ENCODE results near the gene CYCS. TPM values are rescaled to one million over a fixed set of nuclear protein-coding genes. Genes with fewer than 3 reads are reported as not detected.

Gene CYCS
- total RNA-seq, 3 donors from 2014 or later (not counting 1 experiment from before 2014, with no cell fraction given) = 124 to 197 (median 167) TPM

DNA sequence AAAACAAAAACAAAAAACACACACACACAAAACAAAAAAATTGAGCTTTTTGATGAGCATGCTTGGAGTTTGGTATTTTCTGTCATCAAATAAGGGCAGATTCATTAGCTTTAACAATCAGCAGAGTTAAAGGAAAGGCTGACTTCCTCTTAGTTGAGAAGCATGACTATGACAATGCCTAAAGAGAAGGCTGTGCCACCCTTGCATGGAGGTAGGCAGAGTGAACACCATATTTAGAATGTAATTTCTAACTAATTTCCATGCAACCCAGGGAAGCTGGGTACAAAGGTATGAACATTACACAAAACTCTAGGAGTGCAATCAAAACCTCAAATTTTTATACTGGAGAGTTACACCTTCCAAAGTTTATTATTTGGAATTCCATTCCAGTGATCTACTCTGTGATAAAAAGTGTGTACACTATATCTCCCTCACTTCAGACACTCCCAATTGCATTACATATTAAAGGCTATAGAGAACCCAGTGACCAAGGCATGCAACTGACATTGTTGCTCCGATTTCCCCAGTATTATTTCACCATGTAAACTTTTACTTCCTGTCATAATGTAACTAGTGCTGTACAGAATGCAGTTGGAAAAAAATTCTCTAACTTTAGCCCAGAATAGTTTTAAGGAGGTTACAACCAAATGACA is 9.4 kb upstream of the CYCS start:
- no peaks in the 10 kb centered on the region for H3K4me1 ChIP-seq (ENCODE audit: control insufficient read depth, insufficient read depth, low read length)
- no peak overlapping the region for H3K4me3 ChIP-seq (ENCODE audit: low read length)
- Mint-ChIP-seq H3K36me3 (peaks cover 10% of the 10 kb centered on the region), H3K4me1 (peaks cover 6 to 9% of the 10 kb centered on the region in 2 donors), H3K9me3 (no peaks in the 10 kb centered on the region), H3K4me3 (no peak overlapping the region), H3K27me3 (ENCODE audit: low read depth in 2 of 2) (no peaks in the 10 kb centered on the region), H3K27ac (no peak overlapping the region)
- DNase-seq (no peak), ATAC-seq (no peak)
- H3K27ac ChIP-seq (ENCODE audit: low read length) = no peak overlapping the region
- H3K9me3 ChIP-seq (ENCODE audit: control insufficient read depth, insufficient read depth, low read length) = no peaks in the 10 kb centered on the region
- 80% methylated on average over 1 of the region's 1 CpG for WGBS (ENCODE audit: insufficient coverage)
- H3K27me3 ChIP-seq (ENCODE audit: control insufficient read depth, insufficient read depth, low read length) = no peaks in the 10 kb centered on the region
- intact Hi-C loops (cut with micrococcal nuclease) = no loop called here
- TF ChIP-seq, protein P1, sequence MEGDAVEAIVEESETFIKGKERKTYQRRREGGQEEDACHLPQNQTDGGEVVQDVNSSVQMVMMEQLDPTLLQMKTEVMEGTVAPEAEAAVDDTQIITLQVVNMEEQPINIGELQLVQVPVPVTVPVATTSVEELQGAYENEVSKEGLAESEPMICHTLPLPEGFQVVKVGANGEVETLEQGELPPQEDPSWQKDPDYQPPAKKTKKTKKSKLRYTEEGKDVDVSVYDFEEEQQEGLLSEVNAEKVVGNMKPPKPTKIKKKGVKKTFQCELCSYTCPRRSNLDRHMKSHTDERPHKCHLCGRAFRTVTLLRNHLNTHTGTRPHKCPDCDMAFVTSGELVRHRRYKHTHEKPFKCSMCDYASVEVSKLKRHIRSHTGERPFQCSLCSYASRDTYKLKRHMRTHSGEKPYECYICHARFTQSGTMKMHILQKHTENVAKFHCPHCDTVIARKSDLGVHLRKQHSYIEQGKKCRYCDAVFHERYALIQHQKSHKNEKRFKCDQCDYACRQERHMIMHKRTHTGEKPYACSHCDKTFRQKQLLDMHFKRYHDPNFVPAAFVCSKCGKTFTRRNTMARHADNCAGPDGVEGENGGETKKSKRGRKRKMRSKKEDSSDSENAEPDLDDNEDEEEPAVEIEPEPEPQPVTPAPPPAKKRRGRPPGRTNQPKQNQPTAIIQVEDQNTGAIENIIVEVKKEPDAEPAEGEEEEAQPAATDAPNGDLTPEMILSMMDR (IDR thresholded peaks at IDR 0.05) = no peak
- H3K36me3 ChIP-seq (ENCODE audit: control insufficient read depth, insufficient read depth, low read length) = peaks cover 6% of the 10 kb centered on the region

DNA sequence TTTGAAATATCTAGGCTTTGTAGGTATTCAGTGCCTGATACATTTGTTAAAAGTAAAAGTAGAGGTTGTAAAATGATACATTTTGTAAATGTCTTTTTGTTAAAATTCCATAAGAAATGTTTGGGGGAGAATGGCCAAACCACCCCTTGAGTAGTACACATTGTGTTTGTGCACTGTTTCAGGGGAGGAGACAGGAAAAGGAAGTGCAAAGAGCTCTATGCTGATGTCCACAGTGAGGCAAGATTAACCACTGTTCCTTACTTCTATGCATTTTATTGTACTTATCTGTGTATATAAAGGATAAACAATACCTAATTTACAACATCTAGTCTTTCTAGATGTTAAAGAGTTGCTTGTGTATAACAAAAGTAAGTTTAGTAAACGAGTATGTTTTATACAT is 7.4 kb upstream of the CYCS start:
- Histone ChIP-seq H3K27me3 (ENCODE audit: control insufficient read depth, insufficient read depth, low read length) (no peaks in the 10 kb centered on the region), H3K4me3 (ENCODE audit: low read length) (no peak overlapping the region), H3K27ac (ENCODE audit: low read length) (no peak overlapping the region), H3K4me1 (ENCODE audit: control insufficient read depth, insufficient read depth, low read length) (no peaks in the 10 kb centered on the region), H3K36me3 (ENCODE audit: control insufficient read depth, insufficient read depth, low read length) (peaks cover 6% of the 10 kb centered on the region), H3K9me3 (ENCODE audit: control insufficient read depth, insufficient read depth, low read length) (no peaks in the 10 kb centered on the region)
- Mint-ChIP-seq H3K9me3 (no peaks in the 10 kb centered on the region), H3K4me1 (peaks cover 6 to 9% of the 10 kb centered on the region in 2 donors), H3K27ac (no peak overlapping the region), H3K36me3 (peaks cover 10% of the 10 kb centered on the region), H3K27me3 (ENCODE audit: low read depth in 2 of 2) (no peaks in the 10 kb centered on the region), H3K4me3 (no peak overlapping the region)
- TF ChIP-seq, protein P1 (IDR thresholded peaks at IDR 0.05) = no peak
- DNase-seq = no peak
- intact Hi-C loops (cut with micrococcal nuclease) = no loop called here
- WGBS (ENCODE audit: insufficient coverage) = 57% methylated on average over 1 of the region's 1 CpG
- ATAC-seq = no peak

DNA sequence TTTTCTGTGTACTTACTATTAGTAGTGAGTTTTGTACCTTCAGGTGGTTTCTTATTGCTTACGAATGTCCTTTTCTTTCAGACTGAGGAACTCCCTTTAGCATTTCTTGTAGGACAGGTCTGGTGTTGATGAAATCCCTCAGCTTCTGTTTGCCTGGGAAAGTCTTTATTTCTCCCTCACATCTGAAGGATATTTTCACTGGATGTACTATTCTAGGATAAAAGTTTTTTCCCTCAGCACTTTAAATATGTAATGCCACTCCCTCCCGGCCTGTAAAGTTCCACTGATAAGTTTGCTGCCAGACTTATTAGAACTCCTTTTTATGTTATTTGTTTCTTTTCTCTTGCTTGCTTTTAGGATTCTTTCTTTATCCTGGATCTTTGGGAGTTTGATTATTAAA is 1.7 kb upstream of the CYCS start:
- no peaks in the 10 kb centered on the region for H3K9me3 Mint-ChIP-seq
- H3K27me3 ChIP-seq (ENCODE audit: control insufficient read depth, insufficient read depth, low read length) = no peaks in the 10 kb centered on the region
- peaks cover 18 to 19% of the 10 kb centered on the region in 2 donors for H3K4me1 Mint-ChIP-seq
- peak overlapping the region; percentile 3 for H3K4me3 Mint-ChIP-seq
- peak overlapping the region; percentile 10 to 14 for H3K27ac Mint-ChIP-seq
- H3K27ac ChIP-seq (ENCODE audit: low read length) = no peak overlapping the region
- no peaks in the 10 kb centered on the region for H3K9me3 ChIP-seq (ENCODE audit: control insufficient read depth, insufficient read depth, low read length)
- intact Hi-C loops (cut with micrococcal nuclease) = no loop called here
- ATAC-seq (no peak), DNase-seq (no peak)
- H3K36me3 Mint-ChIP-seq = peaks cover 7% of the 10 kb centered on the region
- H3K36me3 ChIP-seq (ENCODE audit: control insufficient read depth, insufficient read depth, low read length) = peaks cover 11% of the 10 kb centered on the region
- no peaks in the 10 kb centered on the region for H3K27me3 Mint-ChIP-seq (ENCODE audit: low read depth in 2 of 2)
- peaks cover 16% of the 10 kb centered on the region for H3K4me1 ChIP-seq (ENCODE audit: control insufficient read depth, insufficient read depth, low read length)
- WGBS (ENCODE audit: insufficient coverage) = 94% methylated on average over 2 of the region's 2 CpGs
- no peak overlapping the region for H3K4me3 ChIP-seq (ENCODE audit: low read length)
- TF ChIP-seq, protein P1 (IDR thresholded peaks at IDR 0.05) = no peak

Measured in natural killer cell (primary cell).